Liver (tissue), 9 donors: Measurements from ENCODE around the gene PER1. TPM values are rescaled to one million over a fixed set of nuclear protein-coding genes. Genes with fewer than 3 reads are reported as not detected.
A peak's percentile ranks its signal among the peaks of the same experiment; 100 is the strongest.

Source experiments
- DNase-seq: peaks from one replicate; pipeline ENCODE4 v3.0.0-alpha.2; 2017; ENCODE audit warnings: low spot score
- H3K27ac ChIP-seq, 2 donors: one replicate each; pipeline ENCODE4 v1.7.0; 2013; ENCODE audit warnings: inconsistent platforms in 2 of 2, low read length in 2 of 2, control low read depth in 1 of 2, low read depth in 1 of 2, mild to moderate bottlenecking in 1 of 2
- H3K27me3 ChIP-seq, 4 donors: one replicate each; pipeline versions ENCODE4 v1.6.1 to v1.7.0; 2013; ENCODE audit warnings: low read length in 3 of 4, inconsistent platforms in 1 of 4, mild to moderate bottlenecking in 1 of 4, moderate library complexity in 1 of 4; ENCODE audit not compliant: control insufficient read depth in 4 of 4, insufficient read depth in 4 of 4
- H3K36me3 ChIP-seq, 4 donors: one replicate each; pipeline versions ENCODE4 v1.6.1 to v1.7.0; 2013; ENCODE audit warnings: low read length in 3 of 4, mild to moderate bottlenecking in 3 of 4, low read depth in 1 of 4, moderate library complexity in 1 of 4; ENCODE audit not compliant: control insufficient read depth in 4 of 4, insufficient read depth in 3 of 4
- H3K4me1 ChIP-seq, 4 donors: one replicate each; pipeline versions ENCODE4 v1.6.1 to v1.7.0; 2013; ENCODE audit warnings: low read length in 3 of 4, mild to moderate bottlenecking in 3 of 4, moderate library complexity in 1 of 4; ENCODE audit not compliant: control insufficient read depth in 4 of 4, insufficient read depth in 4 of 4
- H3K4me3 ChIP-seq, 3 donors: one replicate each; pipeline versions ENCODE4 v1.6.1 to v1.7.0; 2013; ENCODE audit warnings: low read length in 3 of 3, control low read depth in 1 of 3, low read depth in 1 of 3, mild to moderate bottlenecking in 1 of 3
- H3K9ac ChIP-seq, 2 donors: one replicate each; pipeline ENCODE4 v1.7.0; 2013; ENCODE audit warnings: low read length in 2 of 2, mild to moderate bottlenecking in 2 of 2, moderate library complexity in 2 of 2, control low read depth in 1 of 2, low read depth in 1 of 2
- H3K9me3 ChIP-seq, 4 donors: one replicate each; pipeline versions ENCODE4 v1.6.1 to v1.7.0; 2013; ENCODE audit warnings: low read length in 3 of 4; ENCODE audit not compliant: control insufficient read depth in 4 of 4
- EGR1 ChIP-seq, 2 donors: IDR thresholded peaks; 2 replicates each; pipeline ENCODE4 v1.6.1; 2016 to 2018; ENCODE audit warnings: antibody characterized with exemption in 2 of 2, low read depth in 2 of 2
- FOXA1 ChIP-seq: IDR thresholded peaks from 2 replicates; pipeline ENCODE4 v1.6.1; 2016; ENCODE audit warnings: antibody characterized with exemption
- FOXA2 ChIP-seq: IDR thresholded peaks from 2 replicates; pipeline ENCODE4 v1.6.1; 2016; ENCODE audit warnings: antibody characterized with exemption
- HNF4A ChIP-seq, 2 donors: conservative IDR thresholded peaks; 2 replicates each; pipeline ENCODE4 v1.6.1; 2016; ENCODE audit warnings: antibody characterized with exemption in 2 of 2, mild to moderate bottlenecking in 2 of 2
- HNF4G ChIP-seq: IDR thresholded peaks from 2 replicates; pipeline ENCODE4 v1.6.1; 2016; ENCODE audit warnings: antibody characterized with exemption
- NR2F2 ChIP-seq: IDR thresholded peaks from 2 replicates; pipeline ENCODE4 v1.6.1; 2016; ENCODE audit warnings: antibody characterized with exemption
- RAD21 ChIP-seq, 2 donors: IDR thresholded peaks; 2 replicates each; pipeline ENCODE4 v1.6.1; 2016; ENCODE audit warnings: antibody characterized with exemption in 2 of 2, mild to moderate bottlenecking in 2 of 2
- RXRA ChIP-seq, 2 donors: IDR thresholded peaks; 2 replicates each; pipeline ENCODE4 v1.6.1; 2017 to 2018; ENCODE audit warnings: antibody characterized with exemption in 2 of 2, mild to moderate bottlenecking in 1 of 2
- TAF1 ChIP-seq: conservative IDR thresholded peaks from 2 replicates; pipeline ENCODE4 v1.6.1; 2016; ENCODE audit warnings: antibody characterized with exemption, mild to moderate bottlenecking
- YY1 ChIP-seq: IDR thresholded peaks from 2 replicates; pipeline ENCODE4 v1.6.1; 2016; ENCODE audit warnings: antibody characterized with exemption, mild to moderate bottlenecking
- WGBS: extraction: QIAGEN DNeasy Blood & Tissue Kit; methylation state at CpG from one replicate; pipeline ENCODE4 v1.1.7; 2013; 5-methylcytosine and 5-hydroxymethylcytosine counted together
- polyA plus RNA-seq, 2 donors: library from polyadenylated mRNA; stranded (reverse) in 1 of 2; unstranded in 1 of 2; fragments of 200-250 nt in 1 of 2; fragments of >200 nt in 1 of 2; fragmentation: Nextera tagmentation in 1 of 2; extraction: Ambion mirVana in 1 of 2; gene quantifications; one replicate each; pipeline versions ENCODE4 v1.2.1 to v1.2.3, GENCODE V29; 2013 to 2015
- total RNA-seq, 2 donors: library from RNA; depleted of rRNA; stranded (reverse); fragments of >200 nt; gene quantifications; one replicate each; pipeline ENCODE4 v1.2.3, GENCODE V29; 2014
- TF ChIP-seq, protein P1 (sequence below): IDR thresholded peaks from 2 replicates; pipeline ENCODE4 v1.6.1; 2016; ENCODE audit warnings: antibody characterized with exemption, mild to moderate bottlenecking
- TF ChIP-seq, protein P2 (sequence below): fragments of 150-350 bp; IDR thresholded peaks from 2 replicates; pipeline ENCODE4 v1.5.1; 2017; ENCODE audit warnings: improper control_type of control experiment, low read depth, low read length; ENCODE audit not compliant: missing input control
- TF ChIP-seq, protein P3 (sequence below): IDR thresholded peaks from 2 replicates; pipeline ENCODE4 v1.6.1; 2016; ENCODE audit warnings: antibody characterized with exemption
- donor health status: healthy.
- donor health status: healthy.
- donor health status: healthy.
- donor health status: healthy.
- donor health status: healthy.

PER1 gene
- total and polyA plus RNA-seq, 4 donors, result 10.1 to 71.6 (median 29.7) TPM

- TF ChIP-seq, protein P1, sequence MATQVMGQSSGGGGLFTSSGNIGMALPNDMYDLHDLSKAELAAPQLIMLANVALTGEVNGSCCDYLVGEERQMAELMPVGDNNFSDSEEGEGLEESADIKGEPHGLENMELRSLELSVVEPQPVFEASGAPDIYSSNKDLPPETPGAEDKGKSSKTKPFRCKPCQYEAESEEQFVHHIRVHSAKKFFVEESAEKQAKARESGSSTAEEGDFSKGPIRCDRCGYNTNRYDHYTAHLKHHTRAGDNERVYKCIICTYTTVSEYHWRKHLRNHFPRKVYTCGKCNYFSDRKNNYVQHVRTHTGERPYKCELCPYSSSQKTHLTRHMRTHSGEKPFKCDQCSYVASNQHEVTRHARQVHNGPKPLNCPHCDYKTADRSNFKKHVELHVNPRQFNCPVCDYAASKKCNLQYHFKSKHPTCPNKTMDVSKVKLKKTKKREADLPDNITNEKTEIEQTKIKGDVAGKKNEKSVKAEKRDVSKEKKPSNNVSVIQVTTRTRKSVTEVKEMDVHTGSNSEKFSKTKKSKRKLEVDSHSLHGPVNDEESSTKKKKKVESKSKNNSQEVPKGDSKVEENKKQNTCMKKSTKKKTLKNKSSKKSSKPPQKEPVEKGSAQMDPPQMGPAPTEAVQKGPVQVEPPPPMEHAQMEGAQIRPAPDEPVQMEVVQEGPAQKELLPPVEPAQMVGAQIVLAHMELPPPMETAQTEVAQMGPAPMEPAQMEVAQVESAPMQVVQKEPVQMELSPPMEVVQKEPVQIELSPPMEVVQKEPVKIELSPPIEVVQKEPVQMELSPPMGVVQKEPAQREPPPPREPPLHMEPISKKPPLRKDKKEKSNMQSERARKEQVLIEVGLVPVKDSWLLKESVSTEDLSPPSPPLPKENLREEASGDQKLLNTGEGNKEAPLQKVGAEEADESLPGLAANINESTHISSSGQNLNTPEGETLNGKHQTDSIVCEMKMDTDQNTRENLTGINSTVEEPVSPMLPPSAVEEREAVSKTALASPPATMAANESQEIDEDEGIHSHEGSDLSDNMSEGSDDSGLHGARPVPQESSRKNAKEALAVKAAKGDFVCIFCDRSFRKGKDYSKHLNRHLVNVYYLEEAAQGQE, result no peak
- TF ChIP-seq NR2F2, result no peak
- no peak for TF ChIP-seq YY1
- no peak for TF ChIP-seq HNF4G
- TF ChIP-seq FOXA1, result no peak
- TF ChIP-seq EGR1 (IDR thresholded peaks at IDR 0.05; ENCODE audit: low read depth in 2 of 2), result no peak
- TF ChIP-seq HNF4A (conservative IDR thresholded peaks at IDR 0.05), result no peak
Observed at GRCh38 chr17:8110456-8110804, 41.8 kb downstream of the PER1 start (continued).

DNA sequence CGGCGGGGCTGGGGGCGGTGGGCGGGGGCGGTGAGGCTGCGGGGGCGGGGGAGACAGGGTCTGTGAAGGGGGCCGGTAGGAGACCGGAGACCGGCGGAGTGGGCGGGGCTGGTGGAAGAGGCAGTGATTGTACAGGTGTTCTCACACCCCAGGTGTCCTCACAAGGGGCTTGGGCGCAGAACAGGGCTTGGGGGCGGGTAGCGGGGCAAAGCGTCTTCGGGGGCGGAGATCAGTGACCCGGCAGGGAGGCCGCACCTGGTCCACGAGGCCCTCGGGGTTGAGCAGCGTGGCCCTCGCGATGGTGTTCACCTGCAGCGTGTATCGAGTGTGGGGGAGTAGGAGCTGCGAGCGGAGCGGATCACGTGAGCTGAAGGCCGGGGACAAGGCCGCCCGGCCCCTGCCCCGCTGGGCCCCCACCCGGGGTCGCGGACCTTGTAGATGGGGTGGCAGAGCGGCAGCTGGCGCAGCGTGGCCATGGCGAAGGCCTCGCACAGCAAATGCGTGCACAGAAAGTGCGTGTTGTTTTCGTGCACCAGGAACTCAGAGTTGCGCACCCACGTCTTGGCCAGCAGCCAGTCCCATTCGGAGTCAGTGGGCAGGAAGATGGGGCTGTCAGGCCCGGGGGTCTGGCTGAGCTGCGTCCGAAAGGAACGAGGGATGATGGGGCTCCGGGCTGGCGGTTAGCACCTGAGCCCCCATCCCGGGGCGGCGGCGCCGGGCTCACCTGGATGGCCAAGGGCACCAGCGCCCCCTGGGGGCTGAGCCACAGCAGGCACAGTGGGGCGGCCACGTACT, 42.3 kb downstream of the PER1 start:
- H3K4me3 ChIP-seq, result peak overlapping the region in 1 of 3 donors; percentile 18
- H3K27ac ChIP-seq, result no peak overlapping the region
- H3K27me3 ChIP-seq, result peaks cover 2 to 10% (median 5%) of the 10 kb centered on the region in 4 donors
- no peaks in the 10 kb centered on the region for H3K36me3 ChIP-seq
- no peak overlapping the region for H3K9ac ChIP-seq
- peaks cover 3 to 8% (median 5%) of the 10 kb centered on the region in 4 donors for H3K4me1 ChIP-seq
- no peaks in the 10 kb centered on the region for H3K9me3 ChIP-seq
- peak; percentile 75 for DNase-seq
- WGBS, result 9% methylated on average over 63 of the region's 63 CpGs
- TF ChIP-seq FOXA2, result no peak
- TF ChIP-seq FOXA1, result no peak
- peak in 1 of 2 donors; percentile 72 for TF ChIP-seq RAD21 (IDR thresholded peaks at IDR 0.05)
- TF ChIP-seq, protein P2, sequence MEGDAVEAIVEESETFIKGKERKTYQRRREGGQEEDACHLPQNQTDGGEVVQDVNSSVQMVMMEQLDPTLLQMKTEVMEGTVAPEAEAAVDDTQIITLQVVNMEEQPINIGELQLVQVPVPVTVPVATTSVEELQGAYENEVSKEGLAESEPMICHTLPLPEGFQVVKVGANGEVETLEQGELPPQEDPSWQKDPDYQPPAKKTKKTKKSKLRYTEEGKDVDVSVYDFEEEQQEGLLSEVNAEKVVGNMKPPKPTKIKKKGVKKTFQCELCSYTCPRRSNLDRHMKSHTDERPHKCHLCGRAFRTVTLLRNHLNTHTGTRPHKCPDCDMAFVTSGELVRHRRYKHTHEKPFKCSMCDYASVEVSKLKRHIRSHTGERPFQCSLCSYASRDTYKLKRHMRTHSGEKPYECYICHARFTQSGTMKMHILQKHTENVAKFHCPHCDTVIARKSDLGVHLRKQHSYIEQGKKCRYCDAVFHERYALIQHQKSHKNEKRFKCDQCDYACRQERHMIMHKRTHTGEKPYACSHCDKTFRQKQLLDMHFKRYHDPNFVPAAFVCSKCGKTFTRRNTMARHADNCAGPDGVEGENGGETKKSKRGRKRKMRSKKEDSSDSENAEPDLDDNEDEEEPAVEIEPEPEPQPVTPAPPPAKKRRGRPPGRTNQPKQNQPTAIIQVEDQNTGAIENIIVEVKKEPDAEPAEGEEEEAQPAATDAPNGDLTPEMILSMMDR, result peak; percentile 58
- TF ChIP-seq, protein P3, sequence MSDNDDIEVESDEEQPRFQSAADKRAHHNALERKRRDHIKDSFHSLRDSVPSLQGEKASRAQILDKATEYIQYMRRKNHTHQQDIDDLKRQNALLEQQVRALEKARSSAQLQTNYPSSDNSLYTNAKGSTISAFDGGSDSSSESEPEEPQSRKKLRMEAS, result no peak
- no peak for TF ChIP-seq YY1
- TF ChIP-seq NR2F2, result no peak
- TF ChIP-seq TAF1, result no peak
- no peak for TF ChIP-seq RXRA (IDR thresholded peaks at IDR 0.05)

- Histone ChIP-seq H3K9ac (no peak overlapping the region), H3K27ac (no peak overlapping the region), H3K27me3 (peaks cover 2 to 9% (median 4%) of the 10 kb centered on the region in 4 donors), H3K9me3 (no peaks in the 10 kb centered on the region), H3K4me3 (no peak overlapping the region), H3K36me3 (no peaks in the 10 kb centered on the region), H3K4me1 (peaks cover 3 to 8% (median 5%) of the 10 kb centered on the region in 4 donors)
- DNase-seq, result no peak
- TF ChIP-seq RAD21 (IDR thresholded peaks at IDR 0.05), result no peak
- no peak for TF ChIP-seq TAF1
- TF ChIP-seq, protein P1, result no peak
- TF ChIP-seq, protein P3, result no peak
- TF ChIP-seq, protein P2, result no peak
- 78% methylated on average over 33 of the region's 33 CpGs for WGBS
Observed at GRCh38 chr17:8108972-8109660, 43.1 kb downstream of the PER1 start.
